GM18858 (cell line): Measurements from ENCODE around the gene ARHGAP26.

ENCODE experiments used
- ATAC-seq: cut with Tn5 transposase; IDR thresholded peaks from one replicate; pipeline ENCODE4 v1.9.1; 2021; ENCODE audit not compliant: unreplicated experiment

Gene ARHGAP26

DNA sequence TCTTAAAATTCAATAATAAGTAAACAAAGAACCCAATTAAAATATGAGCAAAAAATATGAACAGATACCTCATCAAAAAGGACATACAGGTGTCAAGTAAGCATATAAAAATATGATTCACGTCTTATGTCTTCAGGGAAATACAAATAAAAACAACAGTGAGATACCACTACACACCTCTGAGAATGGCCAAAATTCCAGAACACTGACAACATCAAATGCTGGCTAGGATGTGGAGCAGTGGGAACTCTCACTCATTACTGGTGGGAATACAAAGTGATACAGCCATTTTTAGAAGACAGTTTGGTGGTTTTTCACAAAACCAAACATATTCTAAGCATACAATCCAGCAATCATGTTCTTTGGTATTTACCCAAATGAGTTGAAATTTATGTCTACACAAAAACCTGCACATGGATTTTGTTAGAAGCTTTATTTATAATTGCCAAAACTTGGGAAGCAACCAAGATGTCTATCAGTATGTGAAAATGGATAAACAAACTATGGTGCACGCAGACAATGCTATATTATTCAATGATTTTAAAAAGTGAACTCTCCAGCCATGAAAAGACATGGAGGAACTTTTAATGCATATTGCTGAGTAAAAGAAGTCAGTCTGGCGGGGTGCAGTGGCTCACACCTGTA is 381.0 kb downstream of the ARHGAP26 start:
- ATAC-seq: no peak

DNA sequence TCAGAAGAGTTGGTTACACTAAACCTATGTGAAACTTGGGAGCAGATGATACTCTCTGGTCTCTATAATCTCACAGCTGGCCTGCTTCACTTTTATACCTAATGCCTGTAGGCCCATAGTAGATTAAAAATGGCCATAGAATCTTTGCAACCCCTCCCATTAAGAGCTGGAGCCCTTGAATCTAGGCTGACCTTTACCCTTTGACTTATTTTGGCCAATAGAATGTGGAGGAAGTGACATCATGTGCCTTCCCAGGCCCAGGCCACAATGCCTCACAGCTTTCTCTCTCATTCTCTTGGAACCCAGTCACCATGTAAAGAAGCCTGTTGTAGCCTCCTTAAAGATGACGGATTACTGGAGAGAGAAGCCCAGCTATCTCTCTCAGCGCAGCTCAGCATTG is 382.3 kb downstream of the ARHGAP26 start:
- no peak for ATAC-seq

DNA sequence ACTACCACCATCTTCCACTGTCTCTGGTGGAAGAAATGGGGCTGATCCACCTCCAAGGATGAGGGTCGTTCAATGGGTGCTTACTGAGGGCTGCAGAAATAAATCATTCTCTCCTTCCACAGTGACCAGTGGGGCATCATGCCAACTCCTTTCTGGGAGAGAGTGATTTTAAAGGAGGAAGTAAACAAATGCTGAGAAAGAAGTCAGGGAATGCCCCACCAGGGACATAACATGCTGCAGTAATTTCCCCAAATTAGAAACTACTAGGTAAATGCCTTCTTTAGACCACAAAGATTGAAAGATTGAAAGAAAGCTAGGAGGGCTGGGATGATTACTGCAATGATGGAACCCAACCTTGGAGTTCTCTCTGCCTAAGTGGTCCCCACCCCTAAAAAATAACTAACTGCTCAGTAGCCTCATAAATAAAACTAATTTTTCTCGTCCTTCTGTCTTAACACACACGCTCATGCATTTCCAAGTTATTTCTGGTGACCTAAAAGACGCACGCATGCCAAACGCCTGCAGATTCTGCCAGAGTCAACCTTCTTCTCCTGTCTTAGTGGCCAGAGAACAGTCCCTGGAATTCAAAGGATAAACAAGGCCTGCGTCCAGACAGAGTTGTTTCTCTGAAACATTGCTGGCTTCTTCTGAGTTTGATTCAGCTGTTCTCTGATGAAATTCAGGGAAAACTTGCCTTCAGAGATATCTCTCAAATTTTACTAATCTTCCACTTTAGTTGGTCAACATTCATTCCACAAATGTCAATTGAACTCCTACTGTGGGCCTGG is 383.3 kb downstream of the ARHGAP26 start:
- ATAC-seq: no peak

DNA sequence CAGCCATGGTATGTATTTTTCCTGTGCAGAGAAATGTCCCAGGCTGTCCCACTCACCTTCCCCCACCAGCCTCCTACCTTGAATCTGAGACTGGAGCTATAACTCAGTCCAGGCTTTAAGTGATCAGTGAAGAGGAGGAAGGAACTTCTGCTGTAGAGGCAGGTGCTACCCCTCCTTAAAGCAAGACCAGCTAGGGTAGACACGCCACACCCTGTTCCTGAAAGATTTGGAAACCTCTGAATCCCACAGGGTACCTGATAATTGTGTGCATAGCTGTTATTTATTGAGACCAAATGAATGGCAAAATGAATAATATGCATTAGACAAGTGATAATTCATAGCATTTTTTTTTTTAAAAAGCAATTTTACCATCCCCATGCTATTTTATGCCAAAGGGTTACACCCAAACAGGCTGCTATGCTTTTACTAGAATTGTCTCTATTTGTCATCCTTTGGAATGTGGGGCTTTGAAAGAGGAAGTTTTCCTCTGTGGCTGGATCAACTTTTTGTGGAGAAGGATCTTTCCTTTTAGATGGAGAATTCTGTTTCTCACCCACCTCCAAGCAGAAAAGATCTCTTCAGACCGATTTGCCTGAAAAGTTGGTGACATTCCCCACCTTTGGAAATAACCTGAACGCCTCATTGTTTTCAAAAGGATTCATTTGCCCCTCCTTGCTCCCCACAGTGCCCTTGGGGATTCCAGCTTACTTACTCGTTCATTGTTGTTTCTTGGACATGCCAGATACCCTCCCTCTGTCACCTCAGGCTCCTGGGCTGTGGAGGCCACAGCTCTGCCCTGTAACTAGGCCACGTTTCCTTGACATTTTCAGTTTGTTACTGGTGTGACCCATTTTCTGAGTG is 384.6 kb downstream of the ARHGAP26 start:
- ATAC-seq: no peak

DNA sequence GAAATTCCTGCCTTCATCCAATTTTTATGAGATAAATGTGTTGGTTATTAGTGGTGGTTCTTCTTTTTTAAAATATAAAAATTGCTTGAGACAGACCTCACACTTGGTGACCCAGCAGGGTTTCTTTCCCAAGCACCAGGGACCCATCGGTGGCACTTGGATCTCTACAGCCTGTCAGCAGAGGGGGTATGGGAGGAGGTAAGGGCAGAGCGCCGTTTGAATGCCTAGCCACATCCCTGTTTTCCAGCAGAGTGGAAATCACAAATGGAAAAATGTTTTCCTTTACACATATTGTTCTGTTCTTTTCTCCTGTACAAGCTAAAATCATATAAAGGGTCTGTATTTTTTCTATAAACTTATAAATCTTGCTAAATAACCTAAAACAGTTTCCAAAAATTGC is 385.3 kb downstream of the ARHGAP26 start:
- ATAC-seq: no peak

DNA sequence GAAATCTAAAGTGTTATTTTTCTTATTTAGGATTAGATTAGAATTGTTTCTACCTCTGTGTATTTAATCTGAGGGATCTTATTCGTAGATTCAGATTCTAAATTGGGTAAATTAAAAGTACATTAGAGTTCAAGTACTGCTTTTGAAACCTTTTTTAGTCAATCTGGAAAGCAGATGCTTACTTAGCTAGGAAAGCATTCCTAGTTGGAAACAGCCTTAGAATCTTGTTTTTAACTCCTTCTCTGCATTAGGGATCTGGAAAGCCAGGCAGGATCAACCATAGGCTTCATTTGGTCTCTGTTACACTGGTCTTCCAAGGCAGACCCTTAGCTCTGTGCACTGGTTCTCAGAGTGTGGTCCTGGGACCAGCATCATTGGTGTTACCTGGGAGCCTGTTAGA is 385.9 kb downstream of the ARHGAP26 start:
- no peak for ATAC-seq

DNA sequence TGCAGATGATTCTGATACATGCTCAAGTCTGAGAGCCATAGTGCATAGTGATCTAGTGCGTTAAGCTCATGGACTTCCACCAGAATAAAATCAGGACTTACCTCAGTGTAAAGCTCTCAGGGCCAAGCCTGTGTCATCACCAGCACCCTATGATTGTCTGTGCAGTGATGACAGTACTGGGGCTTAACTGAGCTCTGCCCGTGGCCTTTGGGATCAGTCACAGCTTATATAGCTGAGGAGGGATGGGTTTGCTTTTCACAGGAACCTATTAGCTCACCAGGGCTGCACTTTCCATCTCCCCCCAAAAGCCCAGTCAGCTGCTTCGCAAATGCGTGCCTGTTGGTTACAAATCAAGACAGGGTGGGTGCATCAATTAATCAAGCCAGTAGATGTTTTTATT is 386.4 kb downstream of the ARHGAP26 start:
- ATAC-seq: no peak

DNA sequence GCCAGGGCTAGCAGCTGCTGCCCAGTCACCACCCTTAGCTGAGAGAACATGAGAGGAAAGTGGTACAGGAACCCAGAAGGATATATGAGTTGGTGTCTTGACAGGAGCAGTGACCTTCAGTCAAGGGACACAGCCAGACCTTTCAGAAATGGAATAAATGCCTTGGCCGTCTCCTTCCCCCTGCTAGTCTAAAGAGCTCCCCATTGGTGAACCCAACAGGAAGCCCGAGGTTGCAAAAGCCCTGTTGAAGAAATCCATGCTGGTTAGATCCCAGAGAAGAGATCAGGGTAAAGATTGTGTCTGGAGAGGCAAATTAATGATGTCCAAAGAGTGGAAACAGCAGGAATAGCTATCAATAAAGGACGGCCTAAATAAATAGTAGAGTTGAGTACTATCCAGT is 388.9 kb downstream of the ARHGAP26 start:
- no peak for ATAC-seq

DNA sequence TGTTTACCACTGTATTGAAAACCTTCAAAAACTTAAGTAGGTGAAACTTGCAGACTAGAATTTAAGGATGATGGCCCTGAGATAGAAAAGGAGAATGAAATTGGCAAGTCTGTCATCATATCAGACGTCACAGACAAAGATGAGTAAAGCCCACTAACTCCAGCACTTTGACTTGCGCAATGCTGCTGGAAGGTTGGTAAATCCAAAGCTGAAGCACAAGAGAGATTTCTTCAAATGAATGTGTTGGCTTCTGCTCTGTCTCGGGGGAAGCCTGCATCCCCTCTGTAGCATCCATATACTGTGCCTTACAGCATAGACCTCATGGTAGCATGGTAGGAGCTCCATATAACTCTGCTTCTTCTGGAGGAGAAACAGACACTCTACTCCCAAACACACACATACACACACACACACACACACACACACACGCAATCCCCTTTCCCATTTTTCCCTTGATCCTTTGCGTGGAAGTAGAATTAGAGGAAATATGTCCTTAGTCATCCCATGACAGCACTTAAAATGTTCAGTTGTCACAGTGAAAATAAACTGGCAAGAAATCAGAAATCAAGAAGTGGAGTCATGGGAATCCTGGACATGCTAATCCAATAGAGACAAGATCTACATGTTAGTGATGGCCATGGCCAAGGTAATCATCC is 391.8 kb downstream of the ARHGAP26 start:
- ATAC-seq: no peak

DNA sequence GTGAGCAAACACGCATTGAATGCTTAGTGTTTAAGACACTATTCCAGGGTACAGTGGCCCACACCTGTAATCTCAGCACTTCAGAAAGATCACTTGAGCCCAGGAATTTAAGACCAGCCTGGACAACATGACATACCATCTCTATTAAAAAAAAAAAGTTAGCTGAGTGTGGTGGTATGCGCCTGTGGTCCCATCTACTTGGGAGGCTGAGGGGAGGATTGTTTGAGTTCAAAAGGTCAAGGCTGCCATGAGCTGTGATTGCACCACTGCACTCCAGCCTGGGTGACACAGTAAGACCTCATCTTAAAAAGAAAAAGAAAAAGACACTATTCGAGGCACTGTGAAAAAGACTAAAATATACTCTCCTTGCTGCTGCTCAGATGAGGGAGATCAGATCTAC is 392.6 kb downstream of the ARHGAP26 start:
- ATAC-seq: no peak

DNA sequence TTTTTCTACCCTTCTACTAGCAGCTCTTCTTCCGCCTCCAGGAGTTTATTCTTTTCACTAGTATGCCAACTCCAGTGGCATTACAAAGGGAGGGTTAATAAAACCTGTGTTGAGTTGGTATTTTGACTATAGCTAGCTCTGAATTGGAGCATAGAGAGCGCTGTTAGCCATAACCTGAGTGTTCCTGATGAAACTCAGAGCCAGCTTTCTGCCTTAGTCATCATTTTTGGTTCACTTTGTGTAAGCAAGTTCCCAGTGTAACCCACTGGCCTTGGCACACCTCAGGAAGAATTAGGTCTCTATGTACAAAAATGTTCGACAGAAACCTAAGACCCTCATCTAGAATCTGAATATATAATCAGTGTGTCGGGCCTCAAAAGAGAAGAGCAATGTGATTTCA is 394.4 kb downstream of the ARHGAP26 start:
- no peak for ATAC-seq

DNA sequence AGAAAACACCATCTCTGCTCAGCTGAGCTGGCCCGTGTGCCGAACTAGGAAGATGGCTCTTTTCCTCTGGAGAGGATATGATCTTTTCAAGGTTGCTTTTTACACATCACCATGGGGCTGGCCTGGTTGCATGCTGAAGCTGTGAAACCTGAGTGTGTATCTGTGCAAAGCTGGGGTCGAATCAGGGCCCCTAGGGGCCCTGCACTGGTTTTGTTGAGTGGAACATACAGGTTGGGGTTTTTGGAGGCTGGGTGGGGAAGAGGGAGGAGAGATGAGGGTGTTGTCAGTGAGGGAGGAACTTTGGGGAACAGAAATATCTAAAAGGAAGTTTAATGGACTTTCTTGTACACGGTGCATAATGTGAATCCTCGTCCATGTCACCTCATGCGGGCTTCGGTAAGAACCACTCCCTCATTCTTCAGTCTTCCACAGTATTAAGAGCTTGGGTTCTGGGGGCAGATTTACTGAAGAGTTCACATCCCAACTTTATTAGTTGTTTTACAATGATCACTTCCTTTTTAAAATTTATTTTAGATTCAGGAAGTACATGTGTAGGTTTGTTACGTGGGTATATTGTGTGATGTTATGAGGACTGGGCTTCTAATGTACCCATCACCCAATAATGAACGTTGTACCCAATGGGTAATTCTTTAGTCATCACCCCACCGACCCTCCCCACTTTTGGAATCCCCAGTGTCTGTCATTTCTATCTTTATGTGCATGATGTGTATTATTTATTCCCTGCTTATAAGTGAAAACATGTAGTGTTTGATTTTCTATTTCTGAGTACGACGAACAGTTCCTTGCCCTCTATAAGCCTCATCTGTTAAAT is 395.1 kb downstream of the ARHGAP26 start:
- no peak for ATAC-seq

DNA sequence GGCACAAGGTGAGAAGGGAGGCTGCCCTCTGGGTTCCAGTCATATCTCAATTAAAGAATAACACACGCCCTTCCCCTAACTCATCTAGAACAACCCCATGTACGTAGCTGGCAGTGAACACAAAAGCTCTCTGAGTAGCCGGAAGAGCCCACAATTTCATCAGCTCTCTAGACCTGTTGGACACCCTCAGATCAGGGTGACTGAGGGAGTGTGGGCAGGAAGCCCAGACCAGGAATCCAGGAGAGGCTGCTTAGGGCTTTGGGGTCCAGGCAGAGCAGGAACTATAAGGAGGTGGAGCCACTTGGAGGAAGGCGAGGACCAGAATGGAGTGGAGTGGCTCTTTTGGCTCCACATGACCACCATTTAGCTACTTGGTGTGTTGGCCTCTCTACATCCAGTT is 395.9 kb downstream of the ARHGAP26 start:
- ATAC-seq: no peak

DNA sequence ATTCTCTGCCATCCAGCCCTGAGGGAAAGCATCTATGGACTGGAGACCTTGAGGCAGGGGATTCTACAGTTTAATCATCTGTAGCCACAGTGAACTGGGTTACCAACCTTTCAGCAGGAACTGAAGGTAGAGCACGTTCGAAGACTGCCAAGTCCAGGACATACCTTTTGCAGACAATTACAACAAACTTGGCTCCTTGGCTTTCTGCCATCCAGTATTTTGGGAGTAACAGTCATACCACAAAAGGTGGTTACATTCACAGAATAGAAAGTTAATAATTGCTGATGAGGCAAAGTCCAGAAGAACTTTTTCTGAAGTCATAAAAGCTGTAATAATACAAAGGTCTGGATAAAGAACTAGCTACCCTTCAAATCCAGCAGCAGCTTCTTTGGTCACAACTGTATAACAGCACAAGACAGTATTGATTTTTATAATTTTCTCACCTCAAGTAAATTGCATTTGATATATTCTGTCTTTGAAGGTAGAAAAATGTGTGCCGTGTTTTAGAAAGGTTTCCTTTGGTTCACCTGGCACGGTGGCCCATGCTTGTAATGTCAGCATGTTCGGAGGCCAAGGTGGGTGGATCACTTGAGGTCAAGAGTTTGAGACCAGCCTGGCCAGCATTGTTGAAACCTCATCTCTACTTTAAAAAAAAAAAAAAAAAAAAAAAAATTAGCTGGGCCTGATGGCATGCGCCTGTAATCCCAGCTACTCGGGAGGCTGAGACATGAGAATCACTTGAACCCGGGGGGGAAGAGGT is 396.7 kb downstream of the ARHGAP26 start:
- no peak for ATAC-seq

DNA sequence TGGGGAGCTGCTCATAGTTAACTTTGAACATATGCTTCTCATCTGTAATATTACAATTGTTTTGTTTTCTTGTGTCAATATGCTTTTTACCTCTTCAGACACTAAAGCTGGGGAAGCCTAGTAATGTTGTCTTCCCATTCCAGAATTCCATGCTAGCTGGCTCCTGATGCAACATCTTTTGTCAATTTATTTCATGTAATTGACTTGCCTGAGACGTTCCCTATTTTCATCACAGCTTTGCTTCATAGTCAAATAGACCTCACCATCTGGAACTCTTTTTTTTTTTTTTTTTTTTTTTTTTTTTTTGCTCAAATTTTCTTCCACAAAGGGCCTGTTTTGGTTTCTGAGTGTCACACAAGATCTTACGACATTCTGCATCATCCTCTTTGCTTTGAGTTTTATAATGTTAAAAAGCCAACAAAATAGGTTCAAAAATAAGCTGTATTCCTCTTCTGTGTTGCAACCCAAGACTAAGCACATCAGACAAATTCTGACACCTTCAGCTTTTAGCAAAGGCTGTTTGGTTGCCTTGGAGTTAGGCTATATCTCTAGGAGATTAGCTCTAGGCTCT is 398.1 kb downstream of the ARHGAP26 start:
- ATAC-seq: no peak

DNA sequence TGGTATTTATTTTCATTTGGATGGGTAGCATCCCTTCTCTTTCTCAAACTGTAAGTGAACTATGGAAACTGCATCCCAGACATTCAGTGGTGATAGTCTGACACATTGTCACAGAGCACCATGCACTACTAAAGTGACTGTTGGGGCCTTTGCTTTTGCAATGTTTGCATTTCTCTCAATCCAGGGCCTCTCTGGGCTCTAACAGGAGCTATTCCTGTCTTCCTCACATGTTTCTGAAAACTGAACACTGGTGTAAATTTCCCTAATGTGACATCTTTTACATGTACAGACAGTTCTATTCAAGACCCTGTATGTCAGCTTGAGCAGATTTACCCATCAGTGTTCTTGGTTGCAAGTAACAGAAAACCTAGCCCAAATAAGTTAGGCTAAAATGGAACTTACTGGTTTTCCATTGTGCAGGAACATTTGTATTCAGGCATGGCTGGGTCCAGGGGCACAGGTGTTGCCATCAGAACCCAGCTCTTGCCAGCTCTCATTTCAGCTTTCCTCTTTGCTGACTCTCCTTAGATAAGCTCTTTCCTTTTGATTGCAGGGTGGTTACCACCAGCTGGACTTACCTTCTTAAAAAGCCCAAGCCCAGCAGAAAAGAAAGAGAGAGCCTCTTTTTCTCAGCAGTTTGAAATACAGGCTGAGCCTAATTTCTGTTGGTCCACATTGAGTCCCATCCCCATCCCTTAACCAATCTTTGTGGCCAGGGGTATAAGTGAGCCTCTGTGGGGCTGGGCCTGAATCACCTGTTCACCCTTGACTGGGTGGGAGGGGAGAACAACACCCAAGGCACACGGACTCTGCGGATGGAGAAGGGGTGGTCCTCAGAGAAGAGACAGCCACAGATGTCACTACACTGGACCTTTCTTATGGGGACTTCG is 399.0 kb downstream of the ARHGAP26 start:
- ATAC-seq: no peak

DNA sequence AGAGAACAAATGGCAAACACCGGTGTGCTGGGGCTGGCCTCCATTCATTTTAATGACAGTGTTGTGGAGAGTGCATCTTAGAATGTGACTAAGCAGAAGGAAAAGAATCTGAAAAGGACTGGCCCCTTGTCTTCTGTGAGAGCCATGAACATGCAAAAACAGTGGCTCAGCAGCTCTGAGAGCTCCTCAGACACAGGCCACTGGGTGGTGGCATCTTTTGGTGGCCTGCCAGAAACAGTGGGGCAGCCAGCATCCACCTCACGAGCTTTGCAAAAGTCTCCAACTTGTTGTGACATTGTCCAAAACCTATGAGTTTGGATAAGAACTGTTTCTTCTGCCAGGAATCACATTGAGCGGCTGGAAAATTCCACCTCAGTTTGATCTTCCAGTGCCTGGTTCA is 399.9 kb downstream of the ARHGAP26 start:
- no peak for ATAC-seq

DNA sequence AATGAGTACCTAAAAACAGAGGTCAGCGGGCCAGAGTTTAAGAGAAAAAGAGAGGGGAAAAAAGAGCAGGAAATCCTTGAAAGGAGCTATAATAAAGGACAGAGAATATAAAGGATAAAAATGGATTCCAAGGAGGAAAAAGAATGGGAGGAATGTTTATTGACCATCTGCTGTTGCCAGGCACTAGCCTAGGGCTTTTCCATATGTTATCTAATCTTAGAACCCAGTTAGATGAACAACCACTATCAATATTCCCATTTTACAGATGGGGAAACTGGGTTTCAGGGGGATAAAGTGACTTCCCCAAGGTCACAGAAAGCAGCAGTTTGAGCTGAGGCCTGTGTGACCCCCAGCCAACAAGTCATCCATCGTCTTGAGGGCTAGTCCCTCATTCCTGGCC is 400.8 kb downstream of the ARHGAP26 start:
- ATAC-seq: no peak
